B cell (primary cell): ENCODE data around the gene ABLIM1.

Experiments used
- CTCF ChIP-seq: fragments of 200-600 bp; IDR thresholded peaks from one replicate; pipeline ENCODE4 v1.8.0; 2022; ENCODE audit warnings: antibody characterized with exemption, mild to moderate bottlenecking
- EZH2 ChIP-seq: IDR thresholded peaks from 2 replicates; pipeline ENCODE4 v1.6.1; 2012; ENCODE audit warnings: borderline replicate concordance, low read depth, mild to moderate bottlenecking, moderate library complexity, low read length; ENCODE audit not compliant: insufficient read depth, poor library complexity, severe bottlenecking

- no peak for TF ChIP-seq CTCF
- no peak for TF ChIP-seq EZH2
These were observed 185.2 kb downstream of the ABLIM1 start for GRCh38 chr10:114472877-114473253.
